GM19463 (cell line): ENCODE results near the gene PRSS1.
"Not testable (repeated sequence)": the region's sequence is repeated elsewhere in the genome, so short reads cannot be mapped to it uniquely, and the experiment has no call there.

ENCODE experiments used
- ATAC-seq: cut with Tn5 transposase; IDR thresholded peaks from one replicate; pipeline ENCODE4 v1.9.1; 2021; ENCODE audit warnings: mild to moderate bottlenecking, moderate library complexity; ENCODE audit not compliant: unreplicated experiment

The PRSS1 gene

GRCh38 chr7:142749218-142749993 is at the start of gene PRSS1:
Gene PRSS1, plus strand, starts transcription at chr7:142749472. Its CDS starts 13 bp downstream, at chr7:142749485.
- no peak for ATAC-seq

- ATAC-seq = not testable (repeated sequence)
Measured at GRCh38 chr7:142700935-142701334, 48.3 kb upstream of the PRSS1 start.

GRCh38 chr7:142703655-142704305 is 45.5 kb upstream of the PRSS1 start:
- ATAC-seq = no peak

GRCh38 chr7:142708726-142709125 is 40.5 kb upstream of the PRSS1 start:
- ATAC-seq = not testable (repeated sequence)

- ATAC-seq = no peak
Measured at GRCh38 chr7:142709921-142710320, 39.4 kb upstream of the PRSS1 start.

- no peak for ATAC-seq
Measured at GRCh38 chr7:142711196-142711595, 38.1 kb upstream of the PRSS1 start.

- no peak for ATAC-seq
Measured at GRCh38 chr7:142711746-142712616, 37.3 kb upstream of the PRSS1 start.

- ATAC-seq = no peak
Measured at GRCh38 chr7:142712617-142712957, 36.7 kb upstream of the PRSS1 start.

GRCh38 chr7:142714375-142714774 is 34.9 kb upstream of the PRSS1 start:
- ATAC-seq = no peak

- no peak for ATAC-seq
Measured at GRCh38 chr7:142716596-142716995, 32.7 kb upstream of the PRSS1 start.

- ATAC-seq = no peak
Measured at GRCh38 chr7:142717453-142717852, 31.8 kb upstream of the PRSS1 start.

- ATAC-seq = no peak
Measured at GRCh38 chr7:142718313-142718712, 31.0 kb upstream of the PRSS1 start.

GRCh38 chr7:142720172-142720773 is 29.0 kb upstream of the PRSS1 start:
- ATAC-seq = no peak

- ATAC-seq = no peak
Measured at GRCh38 chr7:142720986-142721385, 28.3 kb upstream of the PRSS1 start.

- no peak for ATAC-seq
Measured at GRCh38 chr7:142722248-142722794, 27.0 kb upstream of the PRSS1 start.

GRCh38 chr7:142733271-142733670 is 16.0 kb upstream of the PRSS1 start:
- ATAC-seq = no peak

GRCh38 chr7:142739923-142740492 is 9.3 kb upstream of the PRSS1 start:
- peak; percentile 99 for ATAC-seq

- ATAC-seq = no peak
Measured at GRCh38 chr7:142740786-142741185, 8.5 kb upstream of the PRSS1 start.

- not testable (repeated sequence) for ATAC-seq
Measured at GRCh38 chr7:142741932-142742331, 7.3 kb upstream of the PRSS1 start.

GRCh38 chr7:142745091-142745635 is 4.1 kb upstream of the PRSS1 start:
- no peak for ATAC-seq
